Upper lobe of left lung (tissue), 6 donors: ENCODE data around the gene SERPINA9. TPM values are rescaled to one million over a fixed set of nuclear protein-coding genes. Genes with fewer than 3 reads are reported as not detected.
"Not testable (repeated sequence)": the region's sequence is repeated elsewhere in the genome, so short reads cannot be mapped to it uniquely, and the experiment has no call there.

Experiments used
- ATAC-seq, 2 donors: fragments of 200-7000 bp; cut with Tn5 transposase; one replicate each; pipeline ENCODE4 v1.9.1; 2022; ENCODE audit warnings: mild to moderate bottlenecking in 2 of 2, moderate library complexity in 2 of 2; ENCODE audit not compliant: low FRiP score in 2 of 2
- DNase-seq, 2 donors: peaks; one replicate each; pipeline ENCODE4 v3.0.0-alpha.2; 2019 to 2020
- H3K27ac ChIP-seq, 4 donors: fragments of 200-600 bp; sonication (generic); one replicate each; pipeline ENCODE4 v1.5.1; 2016 to 2019
- H3K27me3 ChIP-seq, 4 donors: fragments of 200-600 bp; sonication (generic); one replicate each; pipeline ENCODE4 v1.5.1; 2017 to 2019
- H3K36me3 ChIP-seq, 4 donors: fragments of 200-600 bp; sonication (generic); one replicate each; pipeline ENCODE4 v1.5.1; 2016 to 2019
- H3K4me1 ChIP-seq, 4 donors: fragments of 200-600 bp; sonication (generic); one replicate each; pipeline ENCODE4 v1.5.1; 2018 to 2019
- H3K4me3 ChIP-seq, 4 donors: fragments of 200-600 bp; sonication (generic); one replicate each; pipeline ENCODE4 v1.5.1; 2017 to 2019; ENCODE audit warnings: mild to moderate bottlenecking in 2 of 4, moderate library complexity in 1 of 4
- H3K9me3 ChIP-seq, 4 donors: fragments of 200-600 bp; sonication (generic); one replicate each; pipeline ENCODE4 v1.5.1; 2018 to 2019
- CTCF ChIP-seq, 6 experiments: fragments of 450-650 bp in 4 of 6; fragments of 200-600 bp in 2 of 6; sonication (generic) in 2 of 6; IDR thresholded peaks; one replicate each; pipeline ENCODE4 v1.5.1; 2016 to 2019; ENCODE audit warnings: antibody characterized with exemption in 6 of 6
- EP300 ChIP-seq, 4 donors: sonication (generic); formaldehyde crosslinking; IDR thresholded peaks; one replicate each; pipeline ENCODE4 v1.5.1; 2017; ENCODE audit warnings: antibody characterized with exemption in 4 of 4, control low read depth in 2 of 4
- POLR2A ChIP-seq, 4 donors: fragments of 450-650 bp; IDR thresholded peaks; one replicate each; pipeline ENCODE4 v1.5.1; 2016 to 2017; ENCODE audit warnings: antibody characterized with exemption in 4 of 4, mild to moderate bottlenecking in 2 of 4
- POLR2AphosphoS5 ChIP-seq, 2 donors: sonication (generic); formaldehyde crosslinking; IDR thresholded peaks; one replicate each; pipeline ENCODE4 v1.5.1; 2017; ENCODE audit warnings: antibody characterized with exemption in 2 of 2
- WGBS, 2 donors: methylation state at CpG; one replicate each; pipeline ENCODE4 v1.1.5; 2017 to 2018; 5-methylcytosine and 5-hydroxymethylcytosine counted together
- total RNA-seq, 6 donors: library from RNA; depleted of rRNA in 4 of 6; stranded (reverse); fragments of >200 nt in 4 of 6; gene quantifications; one replicate each; pipeline versions ENCODE4 v1.1.0 to v1.2.1, GENCODE V29; 2016 to 2021
- donor health status: DM: no; HTN: no; CAD: no; lungs with moderate emphysema.
- donor health status: DM: no; HTN: yes; CAD: no; lungs with severe emphysema.

Gene SERPINA9
- total RNA-seq, 6 donors from 2014 or later, result 0.14 TPM; not detected in 5

- Histone ChIP-seq H3K36me3 (no peaks in the 10 kb centered on the region), H3K27ac (no peak overlapping the region), H3K9me3 (no peaks in the 10 kb centered on the region), H3K4me1 (no peaks in the 10 kb centered on the region), H3K4me3 (no peak overlapping the region), H3K27me3 (no peaks in the 10 kb centered on the region)
- no peak for DNase-seq
- ATAC-seq, result no peak
- TF ChIP-seq EP300 (IDR thresholded peaks at IDR 0.05) (no peak), CTCF (IDR thresholded peaks at IDR 0.05) (no peak), POLR2AphosphoS5 (IDR thresholded peaks at IDR 0.05) (no peak), POLR2A (IDR thresholded peaks at IDR 0.05) (no peak)
- 81 to 88% methylated on average over 7 to 8 of the region's 9 CpGs for WGBS, 2 donors
Measured at GRCh38 chr14:94515426-94515825, 39.4 kb upstream of the SERPINA9 start.

- WGBS, 2 donors, result 77 to 92% methylated on average over 5 to 7 of the region's 7 CpGs
- H3K4me3 ChIP-seq, result no peak overlapping the region
- no peak overlapping the region for H3K27ac ChIP-seq
- ATAC-seq (no peak), DNase-seq (no peak)
- H3K27me3 ChIP-seq, result no peaks in the 10 kb centered on the region
- H3K9me3 ChIP-seq, result no peaks in the 10 kb centered on the region
- H3K4me1 ChIP-seq, result no peaks in the 10 kb centered on the region
- no peak for TF ChIP-seq POLR2A (IDR thresholded peaks at IDR 0.05)
- TF ChIP-seq EP300 (IDR thresholded peaks at IDR 0.05), result no peak
- H3K36me3 ChIP-seq, result no peaks in the 10 kb centered on the region
Measured at GRCh38 chr14:94514351-94514750, 38.4 kb upstream of the SERPINA9 start.

GRCh38 chr14:94510481-94510880 is 34.5 kb upstream of the SERPINA9 start:
- not testable (repeated sequence) for H3K27ac ChIP-seq, DNase-seq, ATAC-seq, H3K4me3 ChIP-seq, H3K9me3 ChIP-seq, H3K4me1 ChIP-seq, H3K27me3 ChIP-seq, H3K36me3 ChIP-seq
- 77 to 80% methylated on average over 2 of the region's 2 CpGs for WGBS, 2 donors

- Histone ChIP-seq H3K4me3 (no peak within 1 kb of the TSS), H3K36me3 (no peaks in the 10 kb centered on the region), H3K9me3 (no peaks in the 10 kb centered on the region), H3K27me3 (no peaks in the 10 kb centered on the region), H3K27ac (no peak within 1 kb of the TSS), H3K4me1 (no peaks in the 10 kb centered on the region)
- WGBS, 2 donors, result 71 to 73% methylated on average over 3 of the region's 3 CpGs
- DNase-seq (no peak), ATAC-seq (no peak)
- TF ChIP-seq POLR2AphosphoS5 (IDR thresholded peaks at IDR 0.05), result no peak
- TF ChIP-seq EP300 (IDR thresholded peaks at IDR 0.05), result no peak
- no peak for TF ChIP-seq CTCF (IDR thresholded peaks at IDR 0.05)
- no peak for TF ChIP-seq POLR2A (IDR thresholded peaks at IDR 0.05)
Measured at GRCh38 chr14:94509356-94509755, 33.4 kb upstream of the SERPINA9 start, which contains the start of gene SERPINA12. Gene SERPINA12, minus strand, starts transcription at chr14:94509469. Its CDS starts 11,072 bp downstream, at chr14:94498397.

GRCh38 chr14:94505641-94506040 is 29.6 kb upstream of the SERPINA9 start:
- Histone ChIP-seq H3K4me3 (no peak overlapping the region), H3K27ac (no peak overlapping the region), H3K36me3 (no peaks in the 10 kb centered on the region), H3K27me3 (peaks cover 0 to 3% (median 0%) of the 10 kb centered on the region in 4 donors), H3K9me3 (no peaks in the 10 kb centered on the region), H3K4me1 (no peaks in the 10 kb centered on the region)
- WGBS, 2 donors, result 82 to 91% methylated on average over 5 to 8 of the region's 8 CpGs
- no peak for ATAC-seq
- no peak for TF ChIP-seq POLR2A (IDR thresholded peaks at IDR 0.05)
- no peak for TF ChIP-seq POLR2AphosphoS5 (IDR thresholded peaks at IDR 0.05)
- TF ChIP-seq EP300 (IDR thresholded peaks at IDR 0.05), result no peak
- no peak for TF ChIP-seq CTCF (IDR thresholded peaks at IDR 0.05)
- DNase-seq, result peak in 1 of 2 donors; percentile 67

GRCh38 chr14:94505206-94505605 is 29.2 kb upstream of the SERPINA9 start:
- H3K27me3 ChIP-seq, result peaks cover 0 to 3% (median 0%) of the 10 kb centered on the region in 4 donors
- no peak overlapping the region for H3K4me3 ChIP-seq
- no peaks in the 10 kb centered on the region for H3K4me1 ChIP-seq
- DNase-seq, result no peak
- no peak for ATAC-seq
- WGBS, 2 donors, result 92 to 96% methylated on average over 4 of the region's 4 CpGs
- no peaks in the 10 kb centered on the region for H3K36me3 ChIP-seq
- H3K9me3 ChIP-seq, result no peaks in the 10 kb centered on the region
- TF ChIP-seq POLR2A (IDR thresholded peaks at IDR 0.05) (no peak), EP300 (IDR thresholded peaks at IDR 0.05) (no peak), CTCF (IDR thresholded peaks at IDR 0.05) (no peak)
- H3K27ac ChIP-seq, result no peak overlapping the region
